ENCODE measurements around the gene FIGLA. TPM values are rescaled to one million over a fixed set of nuclear protein-coding genes. Genes with fewer than 3 reads are reported as not detected.

Gene FIGLA
- total RNA-seq, 1 experiment from 2014 or later, result not detected

- DNase-seq (ENCODE audit: low read depth, low spot score), result no peak
- ChIA-PET CTCF (no interaction called here), RAD21 (ENCODE audit: low non-redundant PET in 1 of 2, low total read pairs in 2 of 2, uncharacterized antibody in 2 of 2, unreplicated experiment in 2 of 2) (no interaction called here), POLR2A (no interaction called here)
- Histone ChIP-seq H2AFZ (ENCODE audit: low read depth, low read length, poor library complexity, severe bottlenecking) (no peak overlapping the region), H3K79me2 (ENCODE audit: insufficient read depth, low read length) (no peaks in the 10 kb centered on the region), H3K4me1 (ENCODE audit: control insufficient read depth in 1 of 2, insufficient read depth in 2 of 2, low read length in 2 of 2) (no peaks in the 10 kb centered on the region), H3K9me2 (ENCODE audit: insufficient read depth) (no peaks in the 10 kb centered on the region), H4K20me1 (ENCODE audit: insufficient read depth) (no peaks in the 10 kb centered on the region), H3K9ac (ENCODE audit: low read length) (no peak overlapping the region), H3K9me3 (ENCODE audit: control insufficient read depth in 1 of 2, insufficient read depth in 1 of 2, low read depth in 1 of 2, low read length in 2 of 2) (no peaks in the 10 kb centered on the region), H3K27me3 (ENCODE audit: insufficient read depth, low read length) (no peaks in the 10 kb centered on the region), H3K27ac (ENCODE audit: low read depth, low read length) (no peak overlapping the region), H3K4me3 (replicated peaks in 1 of 2; ENCODE audit: low read depth in 1 of 2, low read length in 2 of 2) (no peak overlapping the region), H3K4me2 (ENCODE audit: low read length) (no peak overlapping the region), H3K36me3 (ENCODE audit: control insufficient read depth in 1 of 2, insufficient read depth in 2 of 2, low read length in 2 of 2) (no peaks in the 10 kb centered on the region)
- intact Hi-C loops (cut with micrococcal nuclease), result no loop called here
- ATAC-seq, result no peak
- TF ChIP-seq SRF (IDR thresholded peaks at IDR 0.05; ENCODE audit: low read depth) (no peak), FOSL1 (IDR thresholded peaks at IDR 0.05; ENCODE audit: low read depth) (no peak)
- no TSS peak for BruUV-seq (replicated peaks)
Measured at GRCh38 chr2:70828115-70828514, 37.7 kb upstream of the FIGLA start.

GRCh38 chr2:70827388-70827787 is 36.9 kb upstream of the FIGLA start:
- TF ChIP-seq POLR2A (IDR thresholded peaks at IDR 0.05; ENCODE audit: borderline replicate concordance, extremely low read depth, insufficient read depth, insufficient read length) (no peak), EZH2phosphoT487 (IDR thresholded peaks at IDR 0.05; ENCODE audit: borderline replicate concordance) (no peak), RAD21 (IDR thresholded peaks at IDR 0.05; ENCODE audit: low read depth) (no peak), ZNF274 (IDR thresholded peaks at IDR 0.05; ENCODE audit: low read depth, low read length) (no peak), MAX (IDR thresholded peaks at IDR 0.05) (no peak), EGR1 (IDR thresholded peaks at IDR 0.05; ENCODE audit: low read depth) (no peak), CBX3 (IDR thresholded peaks at IDR 0.05; ENCODE audit: low read depth) (no peak)
- no peaks in the 10 kb centered on the region for H3K27me3 ChIP-seq (ENCODE audit: insufficient read depth, low read length)
- no peaks in the 10 kb centered on the region for H3K36me3 ChIP-seq (ENCODE audit: control insufficient read depth in 1 of 2, insufficient read depth in 2 of 2, low read length in 2 of 2)
- H2AFZ ChIP-seq (ENCODE audit: low read depth, low read length, poor library complexity, severe bottlenecking), result no peak overlapping the region
- RAD21 ChIA-PET (ENCODE audit: low non-redundant PET in 1 of 2, low total read pairs in 2 of 2, uncharacterized antibody in 2 of 2, unreplicated experiment in 2 of 2), result no interaction called here
- intact Hi-C loops (cut with micrococcal nuclease), result no loop called here
- H3K4me2 ChIP-seq (ENCODE audit: low read length), result no peak overlapping the region
- H3K9me2 ChIP-seq (ENCODE audit: insufficient read depth), result no peaks in the 10 kb centered on the region
- H3K79me2 ChIP-seq (ENCODE audit: insufficient read depth, low read length), result no peaks in the 10 kb centered on the region
- H3K9me3 ChIP-seq (ENCODE audit: control insufficient read depth in 1 of 2, insufficient read depth in 1 of 2, low read depth in 1 of 2, low read length in 2 of 2), result no peaks in the 10 kb centered on the region
- CTCF ChIA-PET, result no interaction called here
- no peaks in the 10 kb centered on the region for H3K4me1 ChIP-seq (ENCODE audit: control insufficient read depth in 1 of 2, insufficient read depth in 2 of 2, low read length in 2 of 2)
- no peaks in the 10 kb centered on the region for H4K20me1 ChIP-seq (ENCODE audit: insufficient read depth)
- POLR2A ChIA-PET, result no interaction called here
- H3K27ac ChIP-seq (ENCODE audit: low read depth, low read length), result no peak overlapping the region
- no peak for ATAC-seq
- no peak overlapping the region for H3K4me3 ChIP-seq (replicated peaks in 1 of 2; ENCODE audit: low read depth in 1 of 2, low read length in 2 of 2)
- DNase-seq (ENCODE audit: low read depth, low spot score), result no peak
- H3K9ac ChIP-seq (ENCODE audit: low read length), result no peak overlapping the region
- no TSS peak for BruUV-seq (replicated peaks)
